ENCODE results near the gene PTGFRN. TPM values are rescaled to one million over a fixed set of nuclear protein-coding genes. Genes with fewer than 3 reads are reported as not detected.

The PTGFRN gene
- total and polyA plus RNA-seq, 2 of the 13 experiments (the other 11 are each of a cell fraction or from before 2014, with no cell fraction given): 3.3 to 11.3 TPM

- TF ChIP-seq SRY (CRISPR knock-in tag; IDR thresholded peaks at IDR 0.05) (no peak), ZNF18 (CRISPR knock-in tag; IDR thresholded peaks at IDR 0.05; ENCODE audit: insufficient replicate concordance) (no peak), STAG1 (CRISPR knock-in tag; IDR thresholded peaks at IDR 0.05) (no peak), TIGD3 (CRISPR knock-in tag; IDR thresholded peaks at IDR 0.05; ENCODE audit: borderline replicate concordance) (no peak), CCAR2 (optimal IDR thresholded peaks at IDR 0.05; ENCODE audit: low read depth, low read length) (no peak), RFXAP (CRISPR knock-in tag; IDR thresholded peaks at IDR 0.05; ENCODE audit: borderline replicate concordance) (no peak), NFE2L2 (IDR thresholded peaks at IDR 0.05; ENCODE audit: low read length) (no peak)
Observed at GRCh38 chr1:116920211-116920610, 10.5 kb downstream of the PTGFRN start (continued).

GRCh38 chr1:116921301-116921885 lies 11.7 kb downstream of the PTGFRN start:
- no peak overlapping the region for H3K27ac ChIP-seq (ENCODE audit: extremely low read length, insufficient read depth, low read length)
- POLR2A ChIA-PET: no interaction called here
- in situ Hi-C loops (cut with HindIII; ENCODE audit: extremely low pct_ligation_motif_present, low pct_unique_long_range_greater_than_20kb) (no loop called here), intact Hi-C loops (cut with micrococcal nuclease; ENCODE audit: unreplicated experiment) (loop anchor here (10.0 kb wide), 1 partner anchor 77 kb away; no protein-coding TSS in a partner anchor)
- H4K20me1 ChIP-seq (ENCODE audit: insufficient read depth, low read length): no peaks in the 10 kb centered on the region
- H3K4me3 ChIP-seq (replicated peaks in 1 of 3; ENCODE audit: insufficient read depth in 1 of 3, low read depth in 2 of 3, low read length in 3 of 3): no peak overlapping the region
- H3K4me1 ChIP-seq (ENCODE audit: insufficient read depth, low read length): peaks cover 45% of the 10 kb centered on the region
- DNase-seq (ENCODE audit: low spot score): peak; percentile 77
- WGBS (ENCODE audit: low lambda C conversion rate): 31% methylated on average over 6 of the region's 6 CpGs
- H3K79me2 ChIP-seq (ENCODE audit: insufficient read depth, low read length): no peaks in the 10 kb centered on the region
- no peaks in the 10 kb centered on the region for H3K36me3 ChIP-seq (replicated peaks in 1 of 2; ENCODE audit: control insufficient read depth in 1 of 2, insufficient read depth in 2 of 2, low read length in 2 of 2)
- no peak overlapping the region for H2AFZ ChIP-seq (ENCODE audit: low read length)
- CTCF ChIA-PET (ENCODE audit: low intra/inter-chr PET ratio, low total read pairs): no interaction called here
- no peak overlapping the region for H3K9ac ChIP-seq (ENCODE audit: insufficient read depth, low read depth, low read length)
- no peaks in the 10 kb centered on the region for H3K9me3 ChIP-seq (ENCODE audit: low read length)
- no peak for FAIRE-seq
- no TSS peak for BruUV-seq (replicated peaks)
- ATAC-seq: no peak; the same call in 1 of the 3 replicates
- H3K4me2 ChIP-seq (ENCODE audit: low read depth, low read length): peak overlapping the region; percentile 47; the same call in 1 of the 2 replicates
- no peaks in the 10 kb centered on the region; a peak in 1 of 5 replicates for H3K27me3 ChIP-seq (ENCODE audit: control insufficient read depth in 1 of 2, insufficient read depth in 2 of 2, low read length in 2 of 2)
- TF ChIP-seq CEBPG (CRISPR knock-in tag; IDR thresholded peaks at IDR 0.05): peak; percentile 84
- TF ChIP-seq CEBPB (IDR thresholded peaks at IDR 0.05; ENCODE audit: borderline replicate concordance, low read depth, low read length): peak; percentile 86
- TF ChIP-seq SOX5 (CRISPR knock-in tag; IDR thresholded peaks at IDR 0.05; ENCODE audit: borderline replicate concordance): peak; percentile 48; the same call in 1 of the 2 replicates
- peak; percentile 95 for TF ChIP-seq ARID3A (IDR thresholded peaks at IDR 0.05; ENCODE audit: low read depth, low read length)
- TF ChIP-seq NFIC (IDR thresholded peaks at IDR 0.05; ENCODE audit: low read length): 0 out of 2 replicates have a peak, but pooled peaks have one; percentile 34
- no peak for TF ChIP-seq ZBTB43 (CRISPR knock-in tag; conservative IDR thresholded peaks at IDR 0.05)
- TF ChIP-seq ZGPAT (CRISPR knock-in tag; IDR thresholded peaks at IDR 0.05): 0 out of 2 replicates have a peak, but pooled peaks have one; percentile 41
- no peak for TF ChIP-seq E2F5 (CRISPR knock-in tag; conservative IDR thresholded peaks at IDR 0.05)

Data from HepG2 (cell line).